GM18907 (cell line): ENCODE results near the gene DPPA4.
"Not testable (repeated sequence)": the region's sequence is repeated elsewhere in the genome, so short reads cannot be mapped to it uniquely, and the experiment has no call there.

ENCODE experiments used
- ATAC-seq: cut with Tn5 transposase; IDR thresholded peaks from one replicate; pipeline ENCODE4 v1.9.1; 2021; ENCODE audit warnings: mild to moderate bottlenecking, moderate library complexity; ENCODE audit not compliant: unreplicated experiment

DPPA4 gene

DNA sequence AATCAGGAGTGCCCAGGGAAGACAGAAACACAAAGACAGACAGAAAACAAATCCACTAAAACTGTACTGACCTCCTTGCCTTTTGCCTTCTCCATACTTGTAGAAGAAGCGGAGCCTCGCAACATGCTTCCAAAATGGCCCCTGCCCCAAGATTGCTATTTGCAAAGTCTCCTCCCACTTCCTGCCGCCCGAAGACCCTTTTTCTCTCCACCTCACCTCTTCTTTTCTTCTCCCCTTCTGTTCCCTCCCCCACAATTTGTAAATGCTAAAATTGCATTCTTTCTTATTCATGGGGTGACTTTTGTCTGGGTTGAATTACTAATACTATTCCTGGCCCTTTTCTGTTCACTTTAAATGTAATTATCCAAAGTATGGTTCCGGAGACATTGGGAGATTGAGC lies at the start of gene DPPA4:
Gene DPPA4, minus strand, starts transcription at position 154 of the 400 bp plus-strand sequence. Its CDS starts 29 bp downstream, at position 125.
- ATAC-seq, result no peak

DNA sequence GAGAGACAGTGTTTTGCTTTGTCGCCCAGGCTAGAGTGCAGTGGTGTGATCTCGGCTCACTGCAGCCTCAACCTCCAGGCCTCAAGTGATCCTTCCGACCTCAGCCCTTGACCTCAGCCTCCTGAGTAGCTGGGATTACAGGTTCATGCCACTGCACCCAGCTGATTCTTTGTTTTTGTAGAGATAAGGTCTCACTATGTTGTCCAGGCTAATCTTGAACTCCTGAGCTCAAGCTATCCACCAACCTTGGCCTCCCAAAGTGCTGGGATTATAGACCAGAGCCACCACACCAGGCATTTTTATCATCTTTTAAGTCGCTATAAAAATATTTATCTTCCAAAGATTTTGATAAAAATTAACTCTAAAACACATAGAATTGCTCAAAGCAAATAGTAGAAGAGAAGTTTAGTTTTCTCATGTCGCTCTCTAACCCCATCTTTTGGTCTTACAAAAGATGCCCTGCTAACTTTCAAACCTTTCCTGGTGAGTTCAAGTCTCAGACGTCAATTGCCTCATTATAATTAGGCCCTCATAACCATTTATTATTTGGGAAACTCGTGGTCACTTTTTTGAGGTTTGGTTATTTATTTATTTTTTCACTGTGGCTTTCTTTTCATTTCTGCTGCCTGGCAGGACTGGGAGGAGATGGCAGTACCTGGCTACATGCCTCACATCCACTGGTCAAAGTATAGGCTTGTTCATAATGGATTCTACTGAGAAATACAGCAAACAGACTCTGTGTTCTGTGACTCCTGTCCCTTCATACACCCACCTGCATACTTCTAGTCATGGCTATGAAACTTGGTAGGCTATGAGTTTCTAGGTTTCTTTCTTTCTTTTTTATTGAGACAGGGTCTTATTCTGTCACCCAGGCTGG lies 48.3 kb upstream of the DPPA4 start:
- no peak for ATAC-seq

GRCh38 chr3:109384164-109384563 lies 46.8 kb upstream of the DPPA4 start:
- ATAC-seq, result no peak

DNA sequence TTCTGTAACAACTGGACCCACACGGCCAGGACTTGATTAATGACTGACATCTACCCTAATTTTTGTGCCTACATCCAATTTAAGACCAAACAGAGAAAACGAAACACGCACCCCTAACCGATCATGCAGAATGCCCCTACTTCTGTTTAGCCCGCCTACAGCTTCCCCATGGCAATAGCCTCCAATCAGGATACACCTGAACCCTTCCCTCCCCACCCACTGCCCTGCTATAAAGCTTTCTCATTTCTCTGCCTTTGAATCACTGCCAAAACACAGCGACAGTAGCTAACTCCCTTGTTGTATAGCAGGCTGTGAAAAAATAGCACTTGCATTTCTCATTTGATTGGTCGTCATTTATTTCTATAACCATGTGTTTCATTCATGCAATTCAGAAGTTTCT lies 45.2 kb upstream of the DPPA4 start:
- no peak for ATAC-seq

DNA sequence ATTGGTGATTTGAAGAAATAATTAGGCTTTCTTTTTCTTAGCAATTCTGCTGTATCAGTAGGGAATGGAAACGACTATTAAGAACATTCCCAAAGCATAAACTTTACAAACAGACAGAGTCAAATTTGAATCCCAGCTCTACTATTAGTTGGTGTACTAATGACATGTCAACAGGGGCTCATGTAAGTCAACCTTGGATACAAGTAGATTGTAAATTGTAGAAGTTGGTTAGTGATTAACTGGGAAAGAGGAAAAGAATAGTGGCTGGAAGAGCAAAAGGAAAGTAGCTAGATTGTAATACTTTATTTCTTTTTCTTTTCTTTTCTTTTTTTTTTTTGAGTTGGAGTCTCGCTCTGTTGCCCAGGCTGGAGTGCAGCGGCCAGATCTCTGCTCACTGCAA lies 38.6 kb upstream of the DPPA4 start:
- no peak for ATAC-seq

GRCh38 chr3:109374434-109374833 lies 37.1 kb upstream of the DPPA4 start:
- ATAC-seq, result not testable (repeated sequence)

DNA sequence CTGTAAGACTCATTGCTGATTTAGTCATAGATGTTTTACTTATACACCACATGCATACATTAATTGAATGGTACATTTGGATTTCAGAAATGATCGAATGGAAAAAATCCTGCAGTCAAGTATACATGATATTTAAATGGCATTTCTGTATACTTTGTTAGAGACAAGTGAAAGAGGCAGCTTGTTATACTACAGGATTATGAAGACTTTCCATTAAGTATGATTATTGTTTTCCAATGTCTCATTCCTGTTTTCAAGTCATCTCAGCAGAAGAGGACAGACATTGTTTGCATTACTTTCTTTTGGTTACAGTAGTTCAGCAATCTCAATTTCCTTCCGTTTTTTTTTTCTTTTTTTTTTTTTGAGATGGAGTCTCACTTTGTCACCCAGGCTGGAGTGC lies 36.6 kb upstream of the DPPA4 start:
- no peak for ATAC-seq

GRCh38 chr3:109372639-109373038 lies 35.3 kb upstream of the DPPA4 start:
- no peak for ATAC-seq

DNA sequence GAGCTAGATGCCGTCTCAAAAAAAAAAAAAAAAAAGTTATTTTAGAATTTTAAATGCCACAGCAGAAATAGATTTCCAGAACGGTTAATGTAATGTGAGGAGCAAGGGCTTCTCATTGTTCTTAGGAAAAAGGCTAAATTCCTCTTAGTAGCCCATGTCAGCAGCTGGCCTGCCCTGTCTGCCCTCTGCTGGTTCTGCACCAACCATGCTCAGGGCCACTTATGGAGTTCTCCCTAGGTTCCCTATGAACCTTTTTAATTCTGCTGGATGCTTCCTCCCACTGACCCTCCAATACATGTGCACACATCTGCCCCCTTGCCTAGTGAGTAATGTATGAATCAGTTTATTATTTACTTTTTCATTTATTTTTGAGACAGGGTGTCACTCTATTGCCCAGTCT lies 32.2 kb upstream of the DPPA4 start:
- ATAC-seq, result no peak

- no peak for ATAC-seq
These were observed 26.7 kb upstream of the DPPA4 start for GRCh38 chr3:109364088-109364487.

DNA sequence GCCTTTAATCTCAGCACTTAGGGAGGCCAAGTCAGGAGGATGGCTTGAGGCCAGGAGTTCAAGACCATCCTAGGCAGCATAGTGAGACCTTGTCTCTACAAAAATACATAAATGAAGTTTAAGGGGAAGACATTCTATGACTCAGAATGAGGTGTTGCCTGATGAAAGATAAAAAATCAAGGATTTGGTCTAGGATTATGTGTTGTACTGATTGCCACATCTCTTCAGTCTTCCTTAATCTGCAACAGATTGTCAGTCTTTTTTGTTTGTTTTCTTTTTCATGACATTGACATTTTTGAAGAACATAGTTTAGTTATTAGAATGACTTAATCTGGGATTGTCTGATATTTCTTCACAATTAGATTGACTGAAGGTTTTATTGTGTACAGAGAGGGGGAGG lies 26.3 kb upstream of the DPPA4 start:
- ATAC-seq, result no peak

DNA sequence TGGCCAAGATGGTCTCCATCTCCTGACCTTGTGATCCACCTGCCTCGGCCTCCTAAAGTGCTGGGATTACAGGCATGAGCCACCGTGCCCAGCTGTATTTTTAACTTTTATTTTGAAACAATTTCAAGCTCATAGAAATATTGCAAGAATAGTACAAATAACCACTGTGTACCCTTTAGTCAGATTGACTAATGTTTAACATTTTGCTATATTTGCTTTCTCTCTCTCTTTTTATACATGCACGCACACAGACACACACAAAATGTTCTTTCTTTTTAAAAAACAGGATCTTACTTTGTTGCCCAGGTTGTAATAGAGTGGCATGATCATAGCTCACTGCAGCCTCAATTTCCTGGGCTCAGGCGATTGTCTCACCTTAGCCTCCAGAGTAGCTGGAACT lies 25.5 kb upstream of the DPPA4 start:
- no peak for ATAC-seq

GRCh38 chr3:109358809-109359208 lies 21.5 kb upstream of the DPPA4 start:
- ATAC-seq, result not testable (repeated sequence)

DNA sequence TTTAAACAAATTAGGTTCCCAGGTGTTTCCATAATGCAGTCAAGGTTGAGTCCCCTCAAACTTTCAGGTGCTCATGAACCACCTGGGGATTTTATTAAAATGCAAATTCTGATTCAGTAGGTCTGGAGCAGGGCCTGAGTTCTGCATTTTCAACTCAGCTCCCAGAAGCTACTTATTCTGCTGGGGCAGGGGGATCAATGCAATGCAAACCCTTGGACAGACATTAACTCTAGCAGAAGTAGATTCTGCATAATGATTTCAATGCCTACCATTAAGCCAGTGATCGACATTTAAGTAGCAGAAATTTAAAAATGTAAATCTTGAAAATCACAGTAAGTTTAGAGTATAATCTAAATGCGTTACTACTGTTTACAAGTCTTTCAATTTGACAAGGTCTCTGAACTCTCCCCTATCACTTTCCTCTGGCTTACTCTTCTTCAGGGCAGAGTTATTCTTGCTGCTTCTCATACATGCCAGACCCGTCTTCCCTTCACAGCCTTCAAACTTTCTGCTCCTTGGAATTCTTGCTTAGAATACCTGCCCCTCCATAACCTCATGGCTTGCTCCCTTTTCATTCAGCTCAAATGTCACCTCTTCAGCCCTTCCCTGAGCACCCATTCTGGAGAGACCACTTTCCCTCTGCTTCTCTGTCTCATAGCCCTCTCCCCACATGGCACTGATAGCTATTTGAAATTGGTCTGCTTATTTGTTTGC lies 19.3 kb upstream of the DPPA4 start:
- ATAC-seq, result no peak

DNA sequence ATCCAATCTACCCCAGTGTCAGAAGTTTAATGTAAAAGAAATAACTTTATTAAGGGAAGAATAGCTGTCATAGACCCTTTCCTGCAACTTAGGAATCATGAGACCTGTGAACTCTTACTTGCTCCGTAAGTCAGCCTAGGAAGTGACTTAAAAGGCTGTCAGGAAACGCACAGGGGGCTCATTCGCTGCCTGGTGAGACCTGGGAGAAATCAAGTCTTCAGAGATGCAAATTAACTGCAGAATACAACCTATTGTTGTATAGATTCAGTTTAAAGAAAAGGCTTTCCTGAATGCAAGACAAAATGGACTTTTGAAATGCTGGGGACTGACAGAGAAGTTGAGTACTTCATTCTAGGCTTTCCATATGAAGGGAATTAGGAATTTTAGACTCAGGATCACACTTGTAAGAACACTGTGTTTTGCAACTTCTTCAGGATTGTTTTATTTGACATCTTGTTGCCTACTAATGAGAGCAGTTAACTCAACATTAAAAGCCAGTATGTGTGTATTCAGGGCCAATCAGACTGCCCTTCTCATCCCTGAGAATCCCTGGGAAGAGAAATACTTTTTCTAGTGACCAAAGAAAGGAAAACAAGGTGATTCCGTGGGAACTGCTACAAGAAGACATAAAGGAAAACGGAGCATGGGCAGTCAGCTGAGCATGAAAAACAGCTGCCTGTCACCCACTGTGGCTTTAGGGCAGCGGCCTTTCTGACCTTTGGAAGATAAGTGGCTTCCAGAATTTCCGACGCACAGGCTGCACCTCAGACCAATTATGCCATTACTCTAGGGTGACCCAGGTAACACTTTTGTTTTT lies 18.5 kb upstream of the DPPA4 start:
- ATAC-seq, result no peak

- ATAC-seq, result no peak
These were observed 15.7 kb upstream of the DPPA4 start for GRCh38 chr3:109353057-109353456.

DNA sequence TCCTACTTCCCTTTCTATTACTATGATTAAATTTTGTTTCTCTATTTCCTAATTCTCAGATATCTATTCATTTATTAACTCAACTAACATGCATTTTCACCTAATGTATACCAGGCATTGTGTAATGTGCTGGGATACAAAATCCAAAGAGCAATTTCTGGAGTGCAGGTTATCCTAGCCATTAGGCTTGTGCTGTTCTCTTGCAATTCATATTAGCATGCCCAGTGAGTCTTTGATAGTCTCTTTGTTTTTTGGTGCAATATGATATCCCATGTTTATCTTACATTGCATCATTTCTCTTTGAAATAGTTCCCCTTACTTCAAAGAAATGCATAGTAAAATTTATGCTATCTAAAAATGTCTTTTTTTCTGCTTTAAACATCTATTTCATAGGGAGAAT lies 13.9 kb upstream of the DPPA4 start:
- no peak for ATAC-seq

- no peak for ATAC-seq
These were observed 9.5 kb upstream of the DPPA4 start for GRCh38 chr3:109346770-109347295.

- ATAC-seq, result no peak
These were observed 8.8 kb upstream of the DPPA4 start for GRCh38 chr3:109346099-109346498.

GRCh38 chr3:109339714-109340648 lies 2.6 kb upstream of the DPPA4 start:
- no peak for ATAC-seq
